HG02642 (cell line): ENCODE measurements around the gene NUCKS1.

ENCODE experiments used
- ATAC-seq: cut with Tn5 transposase; IDR thresholded peaks from one replicate; pipeline ENCODE4 v1.9.1; 2021; ENCODE audit warnings: mild to moderate bottlenecking; ENCODE audit not compliant: unreplicated experiment, poor library complexity

NUCKS1 gene

GRCh38 chr1:205703072-205703471 is 46.9 kb downstream of the NUCKS1 start:
- no peak for ATAC-seq

GRCh38 chr1:205701891-205702290 is 48.1 kb downstream of the NUCKS1 start:
- no peak for ATAC-seq

DNA sequence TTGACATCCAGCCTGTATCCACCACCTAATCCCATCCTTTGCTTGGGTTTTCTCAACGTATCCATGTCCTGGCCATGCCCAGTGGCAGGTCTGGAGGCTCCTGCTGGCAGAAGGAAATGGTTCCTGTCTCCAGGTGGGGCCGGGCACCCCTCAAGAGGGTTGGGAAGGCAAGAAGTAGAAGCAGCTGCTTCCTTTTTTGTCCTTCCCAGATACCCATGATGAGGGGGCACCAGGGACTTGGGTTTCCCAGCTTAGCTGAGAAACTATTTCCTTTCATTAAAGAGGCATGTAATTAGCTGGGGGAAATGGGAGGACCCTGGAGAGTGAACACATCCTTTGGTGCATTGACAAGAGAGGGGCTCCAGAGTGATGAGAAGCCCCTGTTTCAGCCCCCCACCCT is 48.6 kb downstream of the NUCKS1 start:
- no peak for ATAC-seq

GRCh38 chr1:205700865-205701401 is 49.0 kb downstream of the NUCKS1 start:
- ATAC-seq, result no peak

GRCh38 chr1:205699416-205699815 is 50.6 kb downstream of the NUCKS1 start:
- no peak for ATAC-seq

GRCh38 chr1:205698921-205699320 is 51.1 kb downstream of the NUCKS1 start:
- ATAC-seq, result no peak

- ATAC-seq, result no peak
Measured at GRCh38 chr1:205693421-205693991, 56.5 kb downstream of the NUCKS1 start.

- no peak for ATAC-seq
Measured at GRCh38 chr1:205692423-205692822, 57.6 kb downstream of the NUCKS1 start.

DNA sequence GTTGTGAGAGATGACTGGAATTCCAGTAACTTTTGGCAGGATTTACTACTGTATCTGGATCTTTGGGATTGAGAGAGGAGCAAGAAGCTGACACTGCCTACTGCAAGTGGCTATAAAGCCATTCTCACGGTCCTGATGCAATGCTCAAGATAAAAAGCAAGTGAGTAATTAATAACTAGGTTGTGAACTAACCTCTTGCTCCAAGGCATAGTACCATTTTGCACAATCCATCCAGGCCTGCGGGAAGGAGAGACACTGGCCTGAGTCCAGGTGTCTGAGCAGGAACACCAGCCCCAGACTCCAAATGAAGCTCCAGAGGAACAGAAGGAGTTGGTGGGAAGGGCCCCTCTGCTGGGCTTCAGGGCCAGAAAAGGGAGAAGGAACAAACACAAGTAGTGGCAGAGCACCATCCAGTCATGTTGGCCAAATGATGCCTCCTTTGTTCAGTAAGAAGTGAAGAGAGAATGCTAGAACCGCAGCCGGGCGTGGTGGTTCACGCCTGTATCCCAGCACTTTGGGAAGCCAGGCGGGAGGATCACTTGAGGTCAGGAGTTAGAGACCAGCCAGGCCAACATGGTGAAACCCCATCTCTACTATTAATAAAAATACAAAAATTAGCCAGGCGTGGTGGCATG is 59.7 kb downstream of the NUCKS1 start:
- no peak for ATAC-seq

GRCh38 chr1:205689479-205689878 is 60.5 kb downstream of the NUCKS1 start:
- ATAC-seq, result no peak

DNA sequence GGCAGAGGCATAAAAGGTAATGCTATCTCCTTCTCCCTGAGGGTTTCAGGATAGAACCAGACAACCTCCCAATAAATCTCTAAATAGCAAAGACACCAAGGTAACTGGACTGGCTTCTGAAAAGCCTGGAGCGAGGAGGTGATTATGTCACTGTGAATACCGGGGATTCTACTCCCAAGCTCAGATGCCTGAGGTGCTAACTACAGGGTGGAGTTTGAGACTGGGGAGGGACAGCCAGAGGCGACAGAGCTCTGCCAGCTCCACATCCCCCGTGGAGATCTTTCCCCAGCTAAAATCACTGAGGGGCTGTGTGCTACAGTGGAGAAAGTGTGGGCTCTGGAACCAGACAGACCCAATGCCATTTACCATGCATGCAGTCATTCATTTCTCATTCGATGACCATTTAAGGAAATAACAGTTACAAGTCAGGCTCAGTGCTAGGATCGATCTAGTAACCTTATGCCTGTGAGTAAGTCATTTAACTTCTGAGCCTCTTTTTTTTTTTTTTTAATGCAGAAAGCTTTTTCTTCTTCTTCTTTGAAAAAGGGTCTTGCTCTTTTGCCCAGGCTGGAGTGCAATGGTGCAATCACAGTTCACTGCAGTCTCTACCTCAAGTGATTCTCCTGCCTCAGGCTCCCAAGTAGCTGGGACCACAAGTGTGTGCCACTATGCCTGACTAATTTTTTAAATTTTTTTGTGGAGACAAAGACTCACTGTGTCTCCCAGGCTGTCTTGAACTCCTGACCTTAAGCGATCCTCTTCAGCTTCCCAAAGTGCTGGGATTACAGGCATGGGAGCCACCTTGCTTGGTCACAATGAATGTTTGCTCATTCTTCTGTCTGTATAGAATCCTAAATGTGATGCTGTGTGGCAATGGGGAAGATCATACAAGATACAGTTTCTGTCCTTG is 61.6 kb downstream of the NUCKS1 start:
- ATAC-seq, result no peak

DNA sequence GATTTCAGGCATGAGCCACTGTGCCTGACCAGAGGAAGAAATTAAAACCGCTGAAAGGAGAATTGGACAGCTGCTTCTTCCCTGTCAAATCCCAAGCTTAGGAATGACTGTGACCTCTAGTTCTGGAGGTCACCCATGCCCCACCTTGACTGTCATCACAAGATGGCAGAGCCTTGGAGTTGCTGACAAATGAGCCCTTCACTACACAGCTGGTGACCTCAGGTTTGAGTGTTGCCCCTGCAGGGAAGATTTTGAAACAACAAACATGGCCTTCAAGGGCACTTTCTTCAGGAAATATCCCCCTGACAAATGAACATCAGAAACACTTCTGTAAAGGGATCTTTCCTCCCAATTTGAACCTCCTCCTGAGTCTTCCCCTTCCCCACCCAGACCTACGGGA is 62.7 kb downstream of the NUCKS1 start:
- no peak for ATAC-seq

GRCh38 chr1:205681364-205681763 is 68.6 kb downstream of the NUCKS1 start:
- ATAC-seq, result no peak

DNA sequence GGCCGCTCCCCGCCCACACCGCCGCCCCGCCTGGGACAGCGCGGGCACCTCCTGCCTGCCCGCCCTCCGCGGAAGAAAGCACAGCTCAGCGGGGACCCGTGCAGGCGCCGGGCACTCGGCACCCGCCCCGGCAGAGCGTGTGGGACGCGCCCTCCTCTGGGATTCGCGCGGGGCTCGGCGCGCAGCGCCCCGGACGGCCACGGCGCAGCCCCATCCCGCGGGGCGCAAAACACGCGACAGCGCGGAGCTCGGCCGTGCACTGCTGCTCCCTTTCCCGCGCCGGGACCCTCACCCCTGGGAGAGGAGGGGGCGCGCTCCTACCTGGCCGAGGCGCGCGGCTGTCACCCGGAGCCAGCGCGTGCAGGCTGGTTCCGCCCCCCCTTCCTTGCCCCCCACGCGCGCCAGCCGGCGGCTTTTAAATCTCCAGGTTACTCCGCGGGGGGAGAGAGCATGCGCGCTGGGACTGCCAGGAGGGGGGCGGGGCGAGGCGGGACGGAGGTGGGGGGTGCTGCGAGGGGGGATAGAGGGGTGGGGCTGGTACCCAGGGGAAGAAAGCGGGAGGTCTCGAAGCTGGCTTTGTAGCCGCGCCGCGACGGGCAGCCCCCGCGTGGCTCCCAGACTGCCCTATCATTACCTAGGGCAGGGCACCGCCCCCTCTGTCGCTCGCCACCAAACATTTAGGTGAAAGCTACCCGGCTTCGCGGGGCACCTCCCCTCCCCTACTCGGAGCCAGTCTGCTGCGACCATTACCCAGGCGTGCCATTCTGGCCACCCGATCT is 69.7 kb downstream of the NUCKS1 start, which contains the start of gene SLC45A3:
SLC45A3 (minus strand) TSS at position 437 of the 779 bp plus-strand sequence. CDS start 15,853 bp downstream, outside the sequence.
- ATAC-seq, result peak; percentile 72

GRCh38 chr1:205678286-205679111 is 71.5 kb downstream of the NUCKS1 start:
- ATAC-seq, result no peak

DNA sequence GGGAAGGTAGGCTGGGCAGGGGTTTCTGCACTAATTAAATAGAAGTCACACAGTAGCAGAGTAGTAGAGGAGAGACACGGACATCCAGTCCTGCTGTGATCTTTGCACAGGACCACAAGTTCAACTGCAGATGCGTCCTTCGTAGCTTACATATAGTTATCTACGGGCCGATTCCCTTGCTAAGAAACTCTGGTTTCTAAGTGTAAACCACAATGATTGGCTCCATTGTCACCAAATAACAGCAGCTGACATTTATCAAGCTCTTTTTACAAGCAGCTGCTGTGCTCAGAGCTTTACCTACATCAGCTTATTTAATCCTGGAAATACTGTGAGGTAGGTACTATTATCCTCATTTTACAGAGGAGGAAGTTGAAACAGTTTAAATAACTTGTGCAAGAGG is 72.8 kb downstream of the NUCKS1 start:
- no peak for ATAC-seq

DNA sequence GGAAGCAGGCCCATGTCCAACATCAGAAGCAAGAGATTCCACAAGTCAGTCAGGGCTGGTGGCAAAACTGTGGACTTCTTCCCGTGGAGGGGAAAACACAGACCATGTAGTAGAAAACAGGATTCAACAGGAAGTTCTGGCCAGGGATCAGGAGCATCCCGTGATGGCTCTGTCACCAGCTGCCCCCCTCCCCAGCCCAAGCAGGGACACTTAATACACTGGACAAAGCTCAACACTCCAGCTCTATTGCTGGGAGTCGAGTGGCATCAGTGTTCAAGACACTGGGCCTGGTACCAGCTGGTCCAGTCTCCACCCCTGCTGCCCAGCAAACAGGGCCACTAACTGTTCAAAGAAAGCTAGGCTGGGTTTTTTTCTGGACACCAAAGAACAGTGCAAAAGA is 73.4 kb downstream of the NUCKS1 start:
- ATAC-seq, result no peak

- no peak for ATAC-seq
Measured at GRCh38 chr1:205676002-205676401, 74.0 kb downstream of the NUCKS1 start.

DNA sequence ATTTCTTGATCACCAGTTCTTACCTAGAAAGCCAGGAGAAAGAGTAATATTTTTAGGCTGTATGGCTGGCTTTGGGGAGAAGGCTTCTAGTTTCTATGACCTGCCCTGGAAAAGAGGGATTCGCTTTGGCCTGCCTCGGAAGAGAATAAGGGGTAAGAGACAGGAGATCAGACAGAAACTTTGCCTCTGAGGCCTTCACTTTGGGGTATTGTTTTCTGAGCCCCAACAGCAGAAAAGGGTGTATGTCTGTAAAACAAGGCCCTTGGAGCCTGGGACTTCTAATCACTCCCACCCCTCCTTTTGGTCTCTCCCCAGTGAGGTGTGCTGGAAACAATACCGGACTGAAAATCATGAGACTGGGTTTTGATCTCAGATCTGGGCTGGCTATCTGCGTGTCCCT is 74.7 kb downstream of the NUCKS1 start:
- no peak for ATAC-seq
